CD14-positive monocyte (primary cell): ENCODE data around the gene RCHY1. TPM values are rescaled to one million over a fixed set of nuclear protein-coding genes. Genes with fewer than 3 reads are reported as not detected.

Experiments
- DNase-seq, 3 donors: peaks; one replicate each; pipeline ENCODE4 v3.0.0-alpha.2; 2011 to 2022
- H2AFZ ChIP-seq: 2 replicates; pipeline ENCODE4 v1.6.0; 2012; ENCODE audit warnings: mild to moderate bottlenecking, low read depth, low read length, inconsistent platforms; ENCODE audit not compliant: insufficient read depth, poor library complexity, severe bottlenecking
- H3K27ac ChIP-seq, 2 donors: 1 replicate in 1 of 2; 2 replicates in 1 of 2; pipeline ENCODE4 v1.5.1; 2012 to 2013; ENCODE audit warnings: low read length in 2 of 2, control low read depth in 1 of 2, inconsistent platforms in 1 of 2, low read depth in 1 of 2, mild to moderate bottlenecking in 1 of 2
- H3K27me3 ChIP-seq, 2 donors: one replicate each; pipeline versions ENCODE4 v1.6.0 to v1.6.1; 2011 to 2013; ENCODE audit warnings: low read length in 2 of 2; ENCODE audit not compliant: control insufficient read depth in 2 of 2, insufficient read depth in 2 of 2
- H3K36me3 ChIP-seq, 2 donors: replicated peaks in 1 of 2; 1 replicate in 1 of 2; 2 replicates in 1 of 2; pipeline versions ENCODE4 v1.5.1 to v1.6.1; 2012 to 2013; ENCODE audit warnings: low read length in 2 of 2, control low read depth in 1 of 2, inconsistent platforms in 1 of 2, mild to moderate bottlenecking in 1 of 2; ENCODE audit not compliant: insufficient read depth in 2 of 2, control insufficient read depth in 1 of 2
- H3K4me1 ChIP-seq, 2 donors: 1 replicate in 1 of 2; 2 replicates in 1 of 2; pipeline versions ENCODE4 v1.5.1 to v1.6.1; 2012 to 2013; ENCODE audit warnings: low read length in 2 of 2, control low read depth in 1 of 2, inconsistent platforms in 1 of 2, mild to moderate bottlenecking in 1 of 2, moderate library complexity in 1 of 2; ENCODE audit not compliant: insufficient read depth in 2 of 2, control insufficient read depth in 1 of 2
- H3K4me2 ChIP-seq: replicated peaks from 2 replicates; pipeline ENCODE3; 2012; ENCODE audit warnings: low read length, moderate library complexity, mild to moderate bottlenecking; ENCODE audit not compliant: poor library complexity, severe bottlenecking; ENCODE audit errors: extremely low read depth
- H3K4me3 ChIP-seq, 3 experiments: fragments of 200-600 bp in 1 of 3; sonication (generic) in 1 of 3; replicated peaks in 1 of 3; 1 replicate in 2 of 3; 2 replicates in 1 of 3; pipeline ENCODE4 v1.5.1; 2011 to 2013; ENCODE audit warnings: low read length in 3 of 3, mild to moderate bottlenecking in 3 of 3, control low read depth in 2 of 3, low read depth in 2 of 3, inconsistent platforms in 1 of 3, moderate library complexity in 1 of 3
- H3K79me2 ChIP-seq: 2 replicates; pipeline ENCODE4 v1.6.0; 2012; ENCODE audit warnings: mild to moderate bottlenecking, control low read depth, inconsistent platforms, low read length, moderate library complexity; ENCODE audit not compliant: insufficient read depth
- H3K9ac ChIP-seq: 2 replicates; pipeline ENCODE4 v1.6.0; 2017; ENCODE audit warnings: low read length, mild to moderate bottlenecking; ENCODE audit not compliant: insufficient read depth, poor library complexity, severe bottlenecking
- H3K9me3 ChIP-seq, 2 donors: replicated peaks in 1 of 2; 1 replicate in 1 of 2; 2 replicates in 1 of 2; pipeline versions ENCODE4 v1.5.1 to v1.6.1; 2012 to 2013; ENCODE audit warnings: low read length in 2 of 2, control low read depth in 1 of 2; ENCODE audit not compliant: control insufficient read depth in 1 of 2, insufficient read depth in 1 of 2
- H4K20me1 ChIP-seq: 2 replicates; pipeline ENCODE4 v1.6.0; 2012; ENCODE audit warnings: mild to moderate bottlenecking, low read length, control low read depth, moderate library complexity; ENCODE audit not compliant: insufficient read depth
- H3K27ac Mint-ChIP-seq, 7 donors: one replicate each; pipeline ENCODE4 v1.8.0; 2020; ENCODE audit warnings: mild to moderate bottlenecking in 7 of 7, mixed read lengths in 7 of 7, moderate library complexity in 6 of 7, inconsistent platforms in 2 of 7
- H3K27me3 Mint-ChIP-seq, 3 donors: one replicate each; pipeline ENCODE4 v1.8.0; 2021 to 2022; ENCODE audit warnings: low read depth in 3 of 3, mild to moderate bottlenecking in 3 of 3, mixed read lengths in 3 of 3, moderate library complexity in 3 of 3, inconsistent platforms in 1 of 3
- H3K36me3 Mint-ChIP-seq, 2 donors: one replicate each; pipeline ENCODE4 v1.8.0; 2020; ENCODE audit warnings: mixed read lengths in 2 of 2, inconsistent platforms in 1 of 2, mild to moderate bottlenecking in 1 of 2
- H3K4me1 Mint-ChIP-seq: one replicate; pipeline ENCODE4 v1.8.0; 2020; ENCODE audit warnings: mild to moderate bottlenecking, mixed read lengths
- H3K4me3 Mint-ChIP-seq, 2 donors: one replicate each; pipeline ENCODE4 v1.8.0; 2020; ENCODE audit warnings: mild to moderate bottlenecking in 2 of 2, mixed read lengths in 2 of 2, moderate library complexity in 1 of 2
- H3K9me3 Mint-ChIP-seq, 7 donors: one replicate each; pipeline ENCODE4 v1.8.0; 2020 to 2022; ENCODE audit warnings: mixed read lengths in 7 of 7, mild to moderate bottlenecking in 6 of 7, moderate library complexity in 6 of 7, inconsistent platforms in 2 of 7
- WGBS: methylation state at CpG from one replicate; pipeline ENCODE4 v1.1.5; 2013; ENCODE audit warnings: missing lambda C conversion rate; ENCODE audit not compliant: insufficient coverage; 5-methylcytosine and 5-hydroxymethylcytosine counted together
- intact Hi-C, 2 donors: fragments of 100-400 bp; cut with micrococcal nuclease; formaldehyde crosslinking; loops; one replicate each; pipeline versions ENCODE4 v1.15.0 to v1.15.1; 2023
- polyA plus RNA-seq, 3 donors: library from polyadenylated mRNA; depleted of rRNA in 1 of 3; unstranded in 2 of 3; stranded (reverse) in 1 of 3; fragments of 300-500 nt in 2 of 3; fragments of >200 nt in 1 of 3; fragmentation: Illumina TruSeq in 2 of 3; gene quantifications; 1 replicate in 2 of 3; 2 replicates in 1 of 3; pipeline ENCODE4 v1.2.3, GENCODE V29; 2012 to 2021
- TF ChIP-seq, protein P1 (sequence below): fragments of 200-600 bp; IDR thresholded peaks from one replicate; pipeline ENCODE4 v1.8.0; 2022; ENCODE audit warnings: antibody characterized with exemption, mild to moderate bottlenecking

The RCHY1 gene
- polyA plus RNA-seq, 3 donors, result 22.5 to 44.1 (median 23.0) TPM

- H3K79me2 ChIP-seq, result no peaks in the 10 kb centered on the region
- no peaks in the 10 kb centered on the region for H3K27me3 ChIP-seq
- H3K4me1 ChIP-seq, result peaks cover 5% of the 10 kb centered on the region in 2 donors
- no peak overlapping the region for H3K4me3 Mint-ChIP-seq
- no peaks in the 10 kb centered on the region for H3K36me3 Mint-ChIP-seq
- H3K9ac ChIP-seq, result no peak overlapping the region
- H3K36me3 ChIP-seq, result no peaks in the 10 kb centered on the region
- no peak overlapping the region for H3K27ac ChIP-seq
- no peaks in the 10 kb centered on the region for H3K9me3 ChIP-seq
- no peak overlapping the region for H3K4me2 ChIP-seq
- H3K9me3 Mint-ChIP-seq, result peaks cover 0 to 2% (median 0%) of the 10 kb centered on the region in 7 donors
- intact Hi-C loops, result no loop called here
- H4K20me1 ChIP-seq, result no peaks in the 10 kb centered on the region
- H3K27ac Mint-ChIP-seq, result no peak overlapping the region
- peaks cover 0 to 3% (median 1%) of the 10 kb centered on the region in 3 donors for H3K27me3 Mint-ChIP-seq
- peaks cover 6% of the 10 kb centered on the region for H3K4me1 Mint-ChIP-seq
- TF ChIP-seq, protein P1, sequence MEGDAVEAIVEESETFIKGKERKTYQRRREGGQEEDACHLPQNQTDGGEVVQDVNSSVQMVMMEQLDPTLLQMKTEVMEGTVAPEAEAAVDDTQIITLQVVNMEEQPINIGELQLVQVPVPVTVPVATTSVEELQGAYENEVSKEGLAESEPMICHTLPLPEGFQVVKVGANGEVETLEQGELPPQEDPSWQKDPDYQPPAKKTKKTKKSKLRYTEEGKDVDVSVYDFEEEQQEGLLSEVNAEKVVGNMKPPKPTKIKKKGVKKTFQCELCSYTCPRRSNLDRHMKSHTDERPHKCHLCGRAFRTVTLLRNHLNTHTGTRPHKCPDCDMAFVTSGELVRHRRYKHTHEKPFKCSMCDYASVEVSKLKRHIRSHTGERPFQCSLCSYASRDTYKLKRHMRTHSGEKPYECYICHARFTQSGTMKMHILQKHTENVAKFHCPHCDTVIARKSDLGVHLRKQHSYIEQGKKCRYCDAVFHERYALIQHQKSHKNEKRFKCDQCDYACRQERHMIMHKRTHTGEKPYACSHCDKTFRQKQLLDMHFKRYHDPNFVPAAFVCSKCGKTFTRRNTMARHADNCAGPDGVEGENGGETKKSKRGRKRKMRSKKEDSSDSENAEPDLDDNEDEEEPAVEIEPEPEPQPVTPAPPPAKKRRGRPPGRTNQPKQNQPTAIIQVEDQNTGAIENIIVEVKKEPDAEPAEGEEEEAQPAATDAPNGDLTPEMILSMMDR, result no peak
- H2AFZ ChIP-seq, result no peak overlapping the region
- DNase-seq, result no peak
- H3K4me3 ChIP-seq, result no peak overlapping the region
These were observed 38.2 kb upstream of the RCHY1 start for GRCh38 chr4:75552452-75552851.

DNA sequence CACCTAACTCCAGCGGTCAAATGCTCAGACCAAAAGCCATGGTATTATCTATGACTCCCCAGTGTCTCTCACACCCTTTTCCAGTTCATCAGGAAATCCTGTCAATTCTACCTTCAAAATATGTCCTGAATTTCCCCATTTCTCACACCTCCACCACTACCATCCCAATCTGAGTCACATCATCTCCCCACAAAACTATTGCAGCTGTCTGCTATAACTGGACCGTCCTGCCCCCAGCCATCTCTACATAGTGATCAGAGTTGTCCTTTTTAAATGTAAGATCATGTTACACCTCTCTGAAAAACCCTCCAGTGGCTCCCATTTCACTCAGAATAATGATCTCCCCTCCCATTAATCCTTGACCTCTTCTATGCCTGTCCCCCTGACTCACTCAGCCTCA is 34.8 kb upstream of the RCHY1 start:
- Histone ChIP-seq H3K27me3 (no peaks in the 10 kb centered on the region), H3K79me2 (no peaks in the 10 kb centered on the region), H4K20me1 (no peaks in the 10 kb centered on the region), H3K27ac (no peak overlapping the region), H3K36me3 (peaks cover 6 to 12% of the 10 kb centered on the region in 2 donors), H3K9ac (no peak overlapping the region), H3K4me3 (no peak overlapping the region), H2AFZ (no peak overlapping the region), H3K4me2 (no peak overlapping the region), H3K4me1 (peaks cover 5% of the 10 kb centered on the region in 2 donors), H3K9me3 (no peaks in the 10 kb centered on the region)
- Mint-ChIP-seq H3K27me3 (peaks cover 0 to 1% (median 1%) of the 10 kb centered on the region in 3 donors), H3K9me3 (peaks cover 0 to 4% (median 0%) of the 10 kb centered on the region in 7 donors), H3K4me1 (peaks cover 6% of the 10 kb centered on the region), H3K27ac (no peak overlapping the region), H3K36me3 (peaks cover 0 to 4% of the 10 kb centered on the region in 2 donors), H3K4me3 (no peak overlapping the region)
- WGBS, result 95% methylated on average over 2 of the region's 2 CpGs
- TF ChIP-seq, protein P1, result no peak
- DNase-seq, result no peak
- intact Hi-C loops, result no loop called here
